Measurements from ENCODE around the gene CCNB1IP1. TPM values are rescaled to one million over a fixed set of nuclear protein-coding genes. Genes with fewer than 3 reads are reported as not detected.
"Not testable (repeated sequence)": the region's sequence is repeated elsewhere in the genome, so short reads cannot be mapped to it uniquely, and the experiment has no call there.

CCNB1IP1 gene
- total and polyA plus RNA-seq, 2 experiments from 2014 or later, result 13.5 to 52.0 TPM

DNA sequence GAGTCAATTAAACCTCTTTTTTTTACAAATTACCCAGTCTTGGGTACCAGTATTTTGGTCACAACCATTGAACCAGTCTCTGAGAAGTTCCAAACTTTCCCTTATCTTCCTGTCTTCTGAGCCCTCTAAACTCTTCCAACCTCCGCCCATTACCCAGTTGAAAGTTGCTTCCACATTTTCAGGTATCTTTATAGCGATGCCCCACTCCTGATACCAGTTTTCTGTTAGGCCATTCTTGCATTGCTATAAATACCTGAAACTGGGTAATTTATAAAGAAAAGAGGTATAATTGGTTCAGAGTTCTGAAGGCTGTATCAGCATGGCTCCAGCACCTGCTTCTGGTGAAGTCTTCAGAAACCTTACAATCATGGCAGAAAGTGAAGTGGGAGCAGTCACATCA lies 59.0 kb downstream of the CCNB1IP1 start:
- no peaks in the 10 kb centered on the region for H3K9me2 ChIP-seq (ENCODE audit: insufficient read depth)
- no peak overlapping the region for H2AFZ ChIP-seq
- no peaks in the 10 kb centered on the region for H3K27me3 ChIP-seq (replicated peaks; ENCODE audit: insufficient read depth)
- no peak for DNase-seq
- H4K20me1 ChIP-seq (ENCODE audit: insufficient read depth), result no peaks in the 10 kb centered on the region
- no peak overlapping the region for H3K4me3 ChIP-seq
- TF ChIP-seq EZH2 (IDR thresholded peaks at IDR 0.05; ENCODE audit: insufficient read depth, poor library complexity, severe bottlenecking) (no peak), EZH2phosphoT487 (IDR thresholded peaks at IDR 0.05; ENCODE audit: insufficient read depth, low read depth) (no peak)
- no peak overlapping the region for H3K27ac ChIP-seq
- no peaks in the 10 kb centered on the region for H3K79me2 ChIP-seq (ENCODE audit: insufficient read depth)
- H3K4me1 ChIP-seq (ENCODE audit: insufficient read depth), result no peaks in the 10 kb centered on the region
- H3K4me2 ChIP-seq (ENCODE audit: unreplicated experiment), result no peak overlapping the region
- H3F3A ChIP-seq (ENCODE audit: insufficient read depth), result no peaks in the 10 kb centered on the region
- in situ Hi-C loops (cut with MboI), result no loop called here
- H3K9me3 ChIP-seq (ENCODE audit: low read depth), result no peaks in the 10 kb centered on the region
- 93 to 98% methylated on average over 2 of the region's 2 CpGs for whole genome bisulfite sequencing, 2 experiments (ENCODE audit: low coverage in 1 of 2, low lambda C conversion rate in 2 of 2, missing lambda C conversion rate in 2 of 2)
- no peak overlapping the region for H3K9ac ChIP-seq
- peaks cover 5% of the 10 kb centered on the region; the same call in 1 of the 2 replicates for H3K36me3 ChIP-seq (ENCODE audit: low read depth)

DNA sequence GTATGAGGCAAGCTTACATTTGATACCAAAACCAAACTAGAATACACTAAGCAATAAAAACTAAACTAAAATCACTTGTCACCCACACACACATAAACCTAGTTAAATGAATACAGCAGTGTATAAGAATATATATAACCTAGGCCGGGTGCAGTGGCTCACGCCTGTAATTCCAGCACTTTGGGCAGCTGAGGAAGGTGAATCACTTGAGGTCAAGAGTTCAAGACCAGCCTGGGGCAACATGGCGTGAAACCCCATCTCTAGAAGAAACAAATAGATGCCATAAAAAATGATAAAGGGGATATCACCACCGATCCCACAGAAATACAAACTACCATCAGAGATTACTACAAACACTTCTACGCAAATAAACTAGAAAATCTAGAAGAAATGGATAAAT lies 68.7 kb downstream of the CCNB1IP1 start:
- WGBS, 2 experiments (ENCODE audit: low coverage in 1 of 2, low lambda C conversion rate in 2 of 2, missing lambda C conversion rate in 2 of 2), result 70 to 76% methylated on average over 5 of the region's 5 CpGs
- DNase-seq; H3K36me3 ChIP-seq (ENCODE audit: low read depth); in situ Hi-C loops (cut with MboI); H3K27me3 ChIP-seq (replicated peaks; ENCODE audit: insufficient read depth); H3K9ac ChIP-seq; H3K79me2 ChIP-seq (ENCODE audit: insufficient read depth); H3K4me2 ChIP-seq (ENCODE audit: unreplicated experiment); H3K9me2 ChIP-seq (ENCODE audit: insufficient read depth); H4K20me1 ChIP-seq (ENCODE audit: insufficient read depth); H3F3A ChIP-seq (ENCODE audit: insufficient read depth); H3K27ac ChIP-seq; H3K4me3 ChIP-seq; H3K9me3 ChIP-seq (ENCODE audit: low read depth); H2AFZ ChIP-seq: not testable (repeated sequence)
- H3K4me1 ChIP-seq (ENCODE audit: insufficient read depth), result peaks cover 13% of the 10 kb centered on the region

DNA sequence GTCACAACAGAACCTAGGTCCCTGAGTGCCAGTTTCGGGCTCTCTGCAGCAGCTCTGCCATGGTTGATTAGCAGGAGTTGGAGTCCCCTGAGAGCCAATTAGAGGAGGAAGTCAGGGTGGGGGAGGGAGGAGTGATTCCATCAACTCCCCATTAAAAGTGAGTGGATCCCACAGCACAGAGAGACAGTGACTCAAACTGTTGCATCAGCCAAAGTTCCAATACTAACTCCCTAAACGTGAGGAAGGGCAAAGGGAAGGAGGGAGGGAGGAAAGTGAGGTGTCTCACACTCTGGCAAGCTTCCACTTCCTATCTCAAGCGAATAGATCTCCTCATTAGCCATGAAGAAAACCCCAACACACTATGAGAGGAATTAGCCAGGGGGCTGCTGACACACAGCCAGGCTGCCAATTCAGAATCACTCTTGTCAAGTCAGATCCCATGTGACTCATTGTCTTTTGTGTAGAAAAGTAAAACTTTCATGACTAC lies 70.4 kb downstream of the CCNB1IP1 start:
- DNase-seq, result peak; percentile 85
- TF ChIP-seq EZH2 (IDR thresholded peaks at IDR 0.05; ENCODE audit: insufficient read depth, poor library complexity, severe bottlenecking), result no peak
- TF ChIP-seq EZH2phosphoT487 (IDR thresholded peaks at IDR 0.05; ENCODE audit: insufficient read depth, low read depth), result no peak
- peak overlapping the region; percentile 42 for H3K27ac ChIP-seq

More for the DNA sequence above, 70.4 kb downstream of the CCNB1IP1 start:
- no peaks in the 10 kb centered on the region for H3K27me3 ChIP-seq (replicated peaks; ENCODE audit: insufficient read depth)
- in situ Hi-C loops (cut with MboI), result no loop called here
- peak overlapping the region; percentile 92 for H2AFZ ChIP-seq
- H3K9me2 ChIP-seq (ENCODE audit: insufficient read depth), result no peaks in the 10 kb centered on the region
- 15 to 22% methylated on average over 3 of the region's 3 CpGs for WGBS, 2 experiments (ENCODE audit: low coverage in 1 of 2, low lambda C conversion rate in 2 of 2, missing lambda C conversion rate in 2 of 2)
- no peaks in the 10 kb centered on the region for H3K79me2 ChIP-seq (ENCODE audit: insufficient read depth)
- peaks cover 13% of the 10 kb centered on the region for H3K4me1 ChIP-seq (ENCODE audit: insufficient read depth)
- 0 out of 2 replicates have a peak overlapping the region, but pooled peaks have one; percentile 16 for H3K9ac ChIP-seq
- no peaks in the 10 kb centered on the region for H3K36me3 ChIP-seq (ENCODE audit: low read depth)
- H3F3A ChIP-seq (ENCODE audit: insufficient read depth), result peaks cover 6% of the 10 kb centered on the region; the same call in 1 of the 2 replicates
- peak overlapping the region; percentile 32 for H3K4me2 ChIP-seq (ENCODE audit: unreplicated experiment)
- no peaks in the 10 kb centered on the region for H3K9me3 ChIP-seq (ENCODE audit: low read depth)
- H4K20me1 ChIP-seq (ENCODE audit: insufficient read depth), result no peaks in the 10 kb centered on the region
- no peak overlapping the region for H3K4me3 ChIP-seq

Small RNA genes within 50 kb of the gene (small RNA-seq; reads per million reads assigned to genes)
- gene SNORA79B (ENCODE audit: low read depth, low replicate concordance), result not detected
- gene SNORD126 (ENCODE audit: low read depth, low replicate concordance), result 22.7 reads per million, percentile 89 among the genes with 10 or more reads in this experiment

Other genes starting within 250 kb of the CCNB1IP1 start
- not detected in 2 replicates for gene OR4K17, start 222.5 kb downstream of the CCNB1IP1 start, total RNA-seq (2014; rRNA removed; shearing (Covaris generic))
- gene OR4K17, start 222.5 kb downstream of the CCNB1IP1 start, polyA plus RNA-seq (2016; fragmentation: Nextera tagmentation; extraction: Ambion mirVana), result not detected in 2 replicates
- gene OR4N5, start 194.5 kb downstream of the CCNB1IP1 start, total RNA-seq (2014; rRNA removed; shearing (Covaris generic)), result not detected in 2 replicates
- not detected in 2 replicates for gene OR4N5, start 194.5 kb downstream of the CCNB1IP1 start, polyA plus RNA-seq (2016; fragmentation: Nextera tagmentation; extraction: Ambion mirVana)
- gene OR11G2, start 142.4 kb downstream of the CCNB1IP1 start, total RNA-seq (2014; rRNA removed; shearing (Covaris generic)), result not detected in 2 replicates
- gene OR11G2, start 142.4 kb downstream of the CCNB1IP1 start, polyA plus RNA-seq (2016; fragmentation: Nextera tagmentation; extraction: Ambion mirVana), result not detected in 2 replicates
- gene OR11H6, start 109.6 kb downstream of the CCNB1IP1 start, total RNA-seq (2014; rRNA removed; shearing (Covaris generic)), result not detected in 2 replicates
- not detected in 2 replicates for gene OR11H6, start 109.6 kb downstream of the CCNB1IP1 start, polyA plus RNA-seq (2016; fragmentation: Nextera tagmentation; extraction: Ambion mirVana)
- not detected in 2 replicates for gene OR11H7, start 104.3 kb downstream of the CCNB1IP1 start, total RNA-seq (2014; rRNA removed; shearing (Covaris generic))
- gene OR11H7, start 104.3 kb downstream of the CCNB1IP1 start, polyA plus RNA-seq (2016; fragmentation: Nextera tagmentation; extraction: Ambion mirVana), result not detected in 2 replicates
- not detected in 2 replicates for gene OR11H4, start 94.0 kb downstream of the CCNB1IP1 start, total RNA-seq (2014; rRNA removed; shearing (Covaris generic))
- not detected in 2 replicates for gene OR11H4, start 94.0 kb downstream of the CCNB1IP1 start, polyA plus RNA-seq (2016; fragmentation: Nextera tagmentation; extraction: Ambion mirVana)
- gene TTC5, start 27.3 kb downstream of the CCNB1IP1 start, total RNA-seq (2014; rRNA removed; shearing (Covaris generic)), result 11.7 and 18.5 TPM in 2 replicates
- 14.7 and 16.2 TPM in 2 replicates for gene TTC5, start 27.3 kb downstream of the CCNB1IP1 start, polyA plus RNA-seq (2016; fragmentation: Nextera tagmentation; extraction: Ambion mirVana)
- 5.8 and 10.1 TPM in 2 replicates for gene PARP2, start 10.4 kb upstream of the CCNB1IP1 start, total RNA-seq (2014; rRNA removed; shearing (Covaris generic))
- gene PARP2, start 10.4 kb upstream of the CCNB1IP1 start, polyA plus RNA-seq (2016; fragmentation: Nextera tagmentation; extraction: Ambion mirVana), result 25.1 and 26.0 TPM in 2 replicates
- gene TEP1, start 80.2 kb upstream of the CCNB1IP1 start, total RNA-seq (2014; rRNA removed; shearing (Covaris generic)), result 12.9 and 18.0 TPM in 2 replicates
- gene TEP1, start 80.2 kb upstream of the CCNB1IP1 start, polyA plus RNA-seq (2016; fragmentation: Nextera tagmentation; extraction: Ambion mirVana), result 4.6 and 5.2 TPM in 2 replicates
- not detected in 2 replicates for gene KLHL33, start 102.9 kb upstream of the CCNB1IP1 start, total RNA-seq (2014; rRNA removed; shearing (Covaris generic))
- gene KLHL33, start 102.9 kb upstream of the CCNB1IP1 start, polyA plus RNA-seq (2016; fragmentation: Nextera tagmentation; extraction: Ambion mirVana), result 0.05 TPM in 1 of 2 replicates, not detected in the other
- gene OSGEP, start 121.5 kb upstream of the CCNB1IP1 start, total RNA-seq (2014; rRNA removed; shearing (Covaris generic)), result 29.0 and 37.8 TPM in 2 replicates
- 24.1 and 24.2 TPM in 2 replicates for gene OSGEP, start 121.5 kb upstream of the CCNB1IP1 start, polyA plus RNA-seq (2016; fragmentation: Nextera tagmentation; extraction: Ambion mirVana)
- 60.6 and 89.8 TPM in 2 replicates for gene APEX1, start 121.9 kb upstream of the CCNB1IP1 start, total RNA-seq (2014; rRNA removed; shearing (Covaris generic))
- gene APEX1, start 121.9 kb upstream of the CCNB1IP1 start, polyA plus RNA-seq (2016; fragmentation: Nextera tagmentation; extraction: Ambion mirVana), result 124 and 129 TPM in 2 replicates
- gene PIP4P1, start 128.2 kb upstream of the CCNB1IP1 start, total RNA-seq (2014; rRNA removed; shearing (Covaris generic)), result 18.6 and 244 TPM in 2 replicates
- 21.6 and 22.1 TPM in 2 replicates for gene PIP4P1, start 128.2 kb upstream of the CCNB1IP1 start, polyA plus RNA-seq (2016; fragmentation: Nextera tagmentation; extraction: Ambion mirVana)
- 23.6 and 39.6 TPM in 2 replicates for gene PNP, start 136.1 kb upstream of the CCNB1IP1 start, total RNA-seq (2014; rRNA removed; shearing (Covaris generic))
- 20.8 and 24.6 TPM in 2 replicates for gene PNP, start 136.1 kb upstream of the CCNB1IP1 start, polyA plus RNA-seq (2016; fragmentation: Nextera tagmentation; extraction: Ambion mirVana)
- not detected in 2 replicates for gene RNASE10, start 172.3 kb upstream of the CCNB1IP1 start, total RNA-seq (2014; rRNA removed; shearing (Covaris generic))
- gene RNASE10, start 172.3 kb upstream of the CCNB1IP1 start, polyA plus RNA-seq (2016; fragmentation: Nextera tagmentation; extraction: Ambion mirVana), result not detected in 2 replicates
- gene RNASE9, start 227.8 kb upstream of the CCNB1IP1 start, total RNA-seq (2014; rRNA removed; shearing (Covaris generic)), result not detected in 2 replicates
- not detected in 2 replicates for gene RNASE9, start 227.8 kb upstream of the CCNB1IP1 start, polyA plus RNA-seq (2016; fragmentation: Nextera tagmentation; extraction: Ambion mirVana)